H9 (cell line): ENCODE data around the gene SSR3. TPM values are rescaled to one million over a fixed set of nuclear protein-coding genes. Genes with fewer than 3 reads are reported as not detected.

Source experiments
- DNase-seq: peaks from one replicate; pipeline ENCODE4 v3.0.0-alpha.2; 2017
- H2AFZ ChIP-seq: one replicate; pipeline ENCODE4 v1.6.1; 2013; ENCODE audit warnings: mild to moderate bottlenecking, low read length, control low read depth, moderate library complexity
- H2AK5ac ChIP-seq: 2 replicates; pipeline ENCODE4 v1.6.1; 2013; ENCODE audit warnings: low read length, control low read depth, mixed read lengths; ENCODE audit not compliant: insufficient read length
- H2BK120ac ChIP-seq: one replicate; pipeline ENCODE4 v1.6.1; 2013; ENCODE audit warnings: low read depth, mild to moderate bottlenecking, low read length, control low read depth, inconsistent platforms; ENCODE audit not compliant: poor library complexity, severe bottlenecking
- H2BK12ac ChIP-seq: 2 replicates; pipeline ENCODE4 v1.6.1; 2013; ENCODE audit warnings: low read length, control low read depth, mixed read lengths, low read depth; ENCODE audit not compliant: insufficient read length
- H2BK15ac ChIP-seq: 2 replicates; pipeline ENCODE4 v1.6.1; 2013; ENCODE audit warnings: low read depth, low read length, control low read depth
- H2BK20ac ChIP-seq: one replicate; pipeline ENCODE4 v1.6.1; 2013; ENCODE audit warnings: low read depth, mild to moderate bottlenecking, low read length, control low read depth, inconsistent platforms; ENCODE audit not compliant: poor library complexity, severe bottlenecking
- H2BK5ac ChIP-seq: 2 replicates; pipeline ENCODE4 v1.6.1; 2013; ENCODE audit warnings: low read length, control low read depth, mixed read lengths; ENCODE audit not compliant: insufficient read length
- H3K14ac ChIP-seq: 2 replicates; pipeline ENCODE4 v1.6.1; 2013; ENCODE audit warnings: low read length, control low read depth; ENCODE audit not compliant: insufficient read depth
- H3K18ac ChIP-seq: 2 replicates; pipeline ENCODE4 v1.6.1; 2013; ENCODE audit warnings: low read depth, mild to moderate bottlenecking, mixed read lengths, low read length, control low read depth; ENCODE audit not compliant: insufficient read length
- H3K23ac ChIP-seq: 2 replicates; pipeline ENCODE4 v1.6.1; 2013; ENCODE audit warnings: low read length, control low read depth, mixed read lengths, low read depth; ENCODE audit not compliant: insufficient read length
- H3K23me2 ChIP-seq: 2 replicates; pipeline ENCODE4 v1.6.1; 2013; ENCODE audit warnings: low read depth, mild to moderate bottlenecking, mixed read lengths, low read length, control low read depth; ENCODE audit not compliant: insufficient read length, poor library complexity, severe bottlenecking
- H3K27ac ChIP-seq: 2 replicates; pipeline ENCODE4 v1.5.1; 2013; ENCODE audit warnings: low read length, control low read depth, mixed read lengths, low read depth; ENCODE audit not compliant: insufficient read length
- H3K27me3 ChIP-seq: 2 replicates; pipeline ENCODE4 v1.6.1; 2013; ENCODE audit warnings: low read length, control low read depth, inconsistent platforms; ENCODE audit not compliant: insufficient read depth
- H3K4ac ChIP-seq: 2 replicates; pipeline ENCODE4 v1.6.1; 2013; ENCODE audit warnings: low read depth, mild to moderate bottlenecking, control low read depth, inconsistent platforms, low read length, moderate library complexity
- H3K4me1 ChIP-seq: 2 replicates; pipeline ENCODE4 v1.6.1; 2013; ENCODE audit warnings: low read length, control low read depth, inconsistent platforms; ENCODE audit not compliant: insufficient read depth
- H3K4me2 ChIP-seq: 2 replicates; pipeline ENCODE4 v1.6.1; 2013; ENCODE audit warnings: low read length, control low read depth, mixed read lengths; ENCODE audit not compliant: insufficient read length, insufficient read depth
- H3K56ac ChIP-seq: 2 replicates; pipeline ENCODE4 v1.6.1; 2013; ENCODE audit warnings: low read depth, mild to moderate bottlenecking, mixed read lengths, low read length, control low read depth; ENCODE audit not compliant: insufficient read length
- H3K79me1 ChIP-seq: 2 replicates; pipeline ENCODE4 v1.6.1; 2013; ENCODE audit warnings: low read depth, mild to moderate bottlenecking, moderate library complexity, low read length, control low read depth, inconsistent platforms; ENCODE audit not compliant: insufficient read depth, poor library complexity, severe bottlenecking
- H3K79me2 ChIP-seq: 2 replicates; pipeline ENCODE4 v1.6.1; 2013; ENCODE audit warnings: low read length, control low read depth, inconsistent platforms; ENCODE audit not compliant: insufficient read depth
- H3K9ac ChIP-seq: 2 replicates; pipeline ENCODE4 v1.6.1; 2013; ENCODE audit warnings: low read length, control low read depth, mixed read lengths; ENCODE audit not compliant: insufficient read length; ENCODE audit errors: extremely low read depth
- H3K9me3 ChIP-seq: one replicate; pipeline ENCODE4 v1.6.1; 2013; ENCODE audit warnings: low read depth, low read length, inconsistent platforms; ENCODE audit not compliant: control insufficient read depth
- H3T11ph ChIP-seq: one replicate; pipeline ENCODE4 v1.6.1; 2013; ENCODE audit warnings: mild to moderate bottlenecking, low read length, control low read depth, inconsistent platforms
- H4K20me1 ChIP-seq: one replicate; pipeline ENCODE4 v1.6.1; 2013; ENCODE audit not compliant: control insufficient read depth, insufficient read length, insufficient read depth
- H4K5ac ChIP-seq: 2 replicates; pipeline ENCODE4 v1.6.1; 2013; ENCODE audit warnings: low read depth, mild to moderate bottlenecking, mixed read lengths, low read length, control low read depth; ENCODE audit not compliant: insufficient read length
- H4K8ac ChIP-seq: replicated peaks from 2 replicates; pipeline ENCODE4 v1.6.1; 2013; ENCODE audit warnings: low read length, control low read depth, mixed read lengths, low read depth; ENCODE audit not compliant: insufficient read length
- H4K91ac ChIP-seq: 2 replicates; pipeline ENCODE4 v1.6.1; 2013; ENCODE audit warnings: low read depth, mild to moderate bottlenecking, moderate library complexity, mixed read lengths, low read length, control low read depth; ENCODE audit not compliant: insufficient read length
- H3K27ac Mint-ChIP-seq, 3 experiments: 2 replicates in 2 of 3; 3 replicates in 1 of 3; pipeline ENCODE4 v1.8.0; 2020 to 2021; ENCODE audit warnings: mixed read lengths in 3 of 3, mild to moderate bottlenecking in 1 of 3, moderate library complexity in 1 of 3
- H3K27me3 Mint-ChIP-seq: 2 replicates; pipeline ENCODE4 v1.8.0; 2021; ENCODE audit warnings: low read depth, mild to moderate bottlenecking, moderate library complexity, mixed read lengths
- H3K36me3 Mint-ChIP-seq, 3 experiments: 2 replicates in 2 of 3; 3 replicates in 1 of 3; pipeline ENCODE4 v1.8.0; 2020 to 2021; ENCODE audit warnings: low read depth in 3 of 3, mixed read lengths in 3 of 3; ENCODE audit not compliant: insufficient read depth in 1 of 3
- H3K4me1 Mint-ChIP-seq, 2 experiments: 2 replicates each; pipeline ENCODE4 v1.8.0; 2020; ENCODE audit warnings: mixed read lengths in 2 of 2
- H3K4me3 Mint-ChIP-seq, 2 experiments: 2 replicates in 1 of 2; 3 replicates in 1 of 2; pipeline ENCODE4 v1.8.0; 2020 to 2021; ENCODE audit warnings: mild to moderate bottlenecking in 2 of 2, mixed read lengths in 2 of 2, moderate library complexity in 1 of 2
- H3K9me3 Mint-ChIP-seq, 2 experiments: 2 replicates in 1 of 2; 3 replicates in 1 of 2; pipeline ENCODE4 v1.8.0; 2020; ENCODE audit warnings: mild to moderate bottlenecking in 2 of 2, mixed read lengths in 2 of 2, moderate library complexity in 1 of 2
- CTCF ChIP-seq: fragments of 200-600 bp; sonication (generic); conservative IDR thresholded peaks from 3 replicates; pipeline ENCODE4 v1.8.0; 2021; ENCODE audit warnings: antibody characterized with exemption, mild to moderate bottlenecking
- total RNA-seq: library from RNA; stranded (reverse); gene quantifications from 2 replicates; pipeline ENCODE4 v1.2.1, GENCODE V29; 2021

SSR3 gene
- total RNA-seq, 1 experiment from 2014 or later, result 177 TPM

GRCh38 chr3:156558389-156558788, 3.5 kb upstream of the SSR3 start:
- H3K9me3 Mint-ChIP-seq, result no peaks in the 10 kb centered on the region
- peaks cover 14 to 19% of the 10 kb centered on the region in 2 experiments for H3K4me1 Mint-ChIP-seq
- H3K27ac Mint-ChIP-seq, result no peak overlapping the region

More at GRCh38 chr3:156558389-156558788, 3.5 kb upstream of the SSR3 start:
- H3K23ac ChIP-seq, result no peak overlapping the region
- no peak overlapping the region for H4K5ac ChIP-seq
- H3K56ac ChIP-seq, result no peak overlapping the region
- no peak overlapping the region for H3K14ac ChIP-seq
- no peak overlapping the region for H3K27ac ChIP-seq
- no peak overlapping the region for H3T11ph ChIP-seq
- no peak overlapping the region for H2AK5ac ChIP-seq
- H3K18ac ChIP-seq, result no peak overlapping the region
- H4K8ac ChIP-seq, result no peak overlapping the region
- no peak overlapping the region for H3K9ac ChIP-seq
- Mint-ChIP-seq H3K4me3 (no peak overlapping the region), H3K36me3 (no peaks in the 10 kb centered on the region; a peak in 1 of 7 replicates), H3K27me3 (peaks cover 2% of the 10 kb centered on the region)
- H3K4me1 ChIP-seq, result no peaks in the 10 kb centered on the region
- H2BK20ac ChIP-seq, result no peak overlapping the region
- H3K27me3 ChIP-seq, result no peaks in the 10 kb centered on the region
- H4K20me1 ChIP-seq, result no peaks in the 10 kb centered on the region
- TF ChIP-seq CTCF, result no peak
- H2BK15ac ChIP-seq, result no peak overlapping the region
- no peak overlapping the region for H2BK5ac ChIP-seq
- H4K91ac ChIP-seq, result no peak overlapping the region
- no peak overlapping the region for H2AFZ ChIP-seq
- no peaks in the 10 kb centered on the region for H3K79me1 ChIP-seq
- H2BK120ac ChIP-seq, result no peak overlapping the region
- peaks cover 13% of the 10 kb centered on the region; the same call in 1 of the 2 replicates for H3K79me2 ChIP-seq
- no peak overlapping the region for H2BK12ac ChIP-seq
- H3K9me3 ChIP-seq, result no peaks in the 10 kb centered on the region
- DNase-seq, result no peak
- peaks cover 9% of the 10 kb centered on the region for H3K23me2 ChIP-seq
- no peak overlapping the region for H3K4me2 ChIP-seq
- H3K4ac ChIP-seq, result no peak overlapping the region
